HG03521 (cell line): ENCODE measurements around the gene DYNLRB1.
"Not testable (repeated sequence)": the region's sequence is repeated elsewhere in the genome, so short reads cannot be mapped to it uniquely, and the experiment has no call there.

ENCODE experiments used
- ATAC-seq: cut with Tn5 transposase; IDR thresholded peaks from one replicate; pipeline ENCODE4 v1.9.1; 2021; ENCODE audit warnings: mild to moderate bottlenecking, moderate library complexity; ENCODE audit not compliant: unreplicated experiment

Gene DYNLRB1

GRCh38 chr20:34511891-34512265, 4.3 kb upstream of the DYNLRB1 start:
- ATAC-seq = no peak

DNA sequence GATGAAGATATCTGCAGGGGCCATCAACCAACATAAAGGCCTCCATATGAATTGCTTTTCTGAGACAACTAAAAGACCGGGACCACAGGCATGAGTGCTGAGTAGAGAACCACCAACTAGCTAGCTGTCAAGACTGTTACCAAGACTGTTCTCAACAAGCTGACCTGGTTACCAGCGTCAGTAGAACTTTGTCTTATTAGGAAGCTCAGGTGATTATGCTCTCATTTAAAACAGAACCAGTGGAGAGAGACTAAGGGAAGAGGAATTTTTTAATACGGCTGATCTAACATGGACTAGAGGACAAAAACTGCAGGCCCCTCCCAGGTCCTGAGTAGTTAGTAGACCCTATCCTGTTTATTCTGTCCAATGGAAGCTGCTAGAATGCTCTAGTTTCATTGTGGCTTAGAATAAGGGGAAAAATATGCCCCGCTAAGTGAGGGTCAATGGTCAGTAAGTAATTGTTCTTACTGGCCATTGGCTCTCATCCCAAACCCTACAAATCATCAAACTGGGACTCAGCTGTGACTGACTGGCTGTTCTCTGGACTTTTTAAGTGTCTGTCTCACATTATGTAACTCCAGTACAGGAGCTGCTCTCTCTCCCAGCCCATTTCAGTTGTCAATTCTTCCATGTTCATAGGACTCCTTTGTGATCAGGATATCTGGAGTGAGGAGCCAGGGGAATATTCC, 3.8 kb upstream of the DYNLRB1 start:
- ATAC-seq = no peak

- ATAC-seq = no peak
Observed at GRCh38 chr20:34512955-34513419, 3.2 kb upstream of the DYNLRB1 start.

GRCh38 chr20:34514034-34514433, 2.2 kb upstream of the DYNLRB1 start:
- not testable (repeated sequence) for ATAC-seq

GRCh38 chr20:34514897-34515483, 1.2 kb upstream of the DYNLRB1 start:
- no peak for ATAC-seq

- peak; percentile 42 for ATAC-seq
Observed at GRCh38 chr20:34515484-34516246, 557 bp upstream of the DYNLRB1 start.

- ATAC-seq = no peak
Observed at GRCh38 chr20:34517114-34517505, 888 bp downstream of the DYNLRB1 start.

DNA sequence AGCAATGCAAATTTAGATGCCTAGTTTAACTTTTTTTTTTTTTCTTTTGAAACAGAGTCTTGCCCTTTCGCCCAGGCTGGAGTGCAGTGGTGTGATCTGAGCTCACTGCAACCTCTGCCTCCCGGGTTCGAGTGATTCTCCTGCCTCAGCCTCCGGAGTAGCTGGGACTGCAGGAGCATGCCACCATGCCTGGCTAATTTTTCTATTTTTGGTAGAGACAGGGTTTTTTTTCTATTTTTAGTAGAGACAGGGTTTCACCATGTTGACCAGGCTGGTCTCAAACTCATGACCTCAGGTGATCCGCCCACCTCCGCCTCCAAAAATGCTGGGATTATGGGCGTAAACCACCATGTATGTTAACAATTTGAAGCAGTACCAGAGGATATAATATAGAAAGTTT, 2.6 kb downstream of the DYNLRB1 start:
- not testable (repeated sequence) for ATAC-seq

DNA sequence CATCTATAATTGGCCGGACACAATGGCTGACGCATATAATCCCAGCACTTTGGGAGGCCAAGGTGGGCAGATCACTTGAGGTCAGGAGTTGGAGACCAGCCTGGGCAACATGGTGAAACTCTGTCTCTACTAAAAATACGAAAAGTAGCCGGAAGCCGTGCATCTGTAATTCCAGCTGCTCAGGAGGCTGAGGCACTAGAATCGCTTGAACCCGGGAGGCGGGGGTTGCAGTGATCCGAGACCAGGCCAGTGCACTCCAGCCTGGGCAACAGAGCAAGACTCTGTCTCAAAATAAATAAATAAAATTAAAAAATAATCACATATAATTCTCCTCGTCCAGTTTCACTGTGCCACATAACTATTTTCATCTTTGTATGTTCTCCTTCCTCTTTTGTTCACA, 3.6 kb downstream of the DYNLRB1 start:
- not testable (repeated sequence) for ATAC-seq

- ATAC-seq = no peak
Observed at GRCh38 chr20:34522969-34523871, 7.0 kb downstream of the DYNLRB1 start.

- no peak for ATAC-seq
Observed at GRCh38 chr20:34524426-34524825, 8.2 kb downstream of the DYNLRB1 start.

GRCh38 chr20:34525342-34525708, 9.1 kb downstream of the DYNLRB1 start:
- no peak for ATAC-seq

GRCh38 chr20:34525709-34526416, 9.6 kb downstream of the DYNLRB1 start:
- no peak for ATAC-seq

- ATAC-seq = no peak
Observed at GRCh38 chr20:34526466-34526865, 10.2 kb downstream of the DYNLRB1 start.

DNA sequence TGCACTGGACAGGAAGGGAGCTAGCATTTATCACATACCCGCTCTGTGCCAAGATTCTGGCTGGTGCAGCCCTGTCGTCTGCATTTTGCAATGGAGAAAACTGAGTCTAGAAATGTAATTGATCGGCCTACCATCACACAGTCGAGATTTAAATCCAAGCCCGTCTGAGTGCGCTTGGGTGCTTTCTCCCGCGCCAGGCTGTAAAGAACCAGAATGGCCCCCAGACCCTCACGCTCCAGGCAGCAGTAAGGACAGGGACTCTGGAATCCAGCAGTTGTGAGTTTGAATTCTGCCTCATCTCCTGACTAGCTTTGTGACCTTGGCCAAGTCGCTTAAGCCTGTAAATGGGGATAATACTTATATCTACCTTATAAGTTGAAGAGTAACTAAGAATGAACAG, 10.8 kb downstream of the DYNLRB1 start:
- ATAC-seq = no peak

GRCh38 chr20:34528921-34529297, 12.7 kb downstream of the DYNLRB1 start:
- no peak for ATAC-seq

DNA sequence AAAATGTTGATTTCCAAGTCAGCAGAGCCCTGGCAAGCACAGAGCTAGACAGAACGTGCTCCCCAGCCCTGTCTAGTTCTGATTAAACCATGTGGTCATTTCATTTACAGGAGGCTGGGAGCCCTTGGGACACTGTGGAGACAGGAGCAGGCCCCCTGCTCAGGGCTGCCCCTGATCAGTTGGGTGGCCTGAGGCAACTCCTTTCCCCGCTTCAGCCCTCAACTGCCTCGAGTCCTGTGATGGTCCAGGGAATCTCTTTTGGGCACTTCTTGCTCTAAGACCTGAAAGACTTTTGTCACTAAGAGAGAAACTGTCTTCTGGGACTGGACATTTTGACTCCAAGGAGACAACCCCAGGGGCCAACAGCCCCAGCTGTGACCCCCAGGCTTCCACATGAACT, 13.5 kb downstream of the DYNLRB1 start:
- no peak for ATAC-seq

DNA sequence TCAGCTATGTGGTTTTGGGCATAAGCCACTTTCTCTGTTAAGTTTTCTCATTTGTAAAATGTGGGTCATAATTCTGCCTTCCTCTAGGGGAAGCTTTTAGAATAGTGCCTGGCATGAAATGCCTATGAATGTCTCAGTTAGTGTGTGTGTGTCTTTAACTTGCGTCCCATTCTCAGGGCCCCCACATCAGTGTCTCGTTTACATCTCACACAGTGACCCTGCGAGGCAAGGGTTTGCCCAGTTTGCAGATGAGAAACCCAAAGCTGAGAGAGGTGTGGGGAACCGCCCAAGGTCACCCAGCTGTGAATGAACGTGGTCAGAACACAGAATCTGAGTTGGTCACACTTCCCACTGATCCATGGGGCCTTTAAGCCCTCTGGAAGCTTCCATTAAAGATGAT, 14.1 kb downstream of the DYNLRB1 start:
- ATAC-seq = no peak

DNA sequence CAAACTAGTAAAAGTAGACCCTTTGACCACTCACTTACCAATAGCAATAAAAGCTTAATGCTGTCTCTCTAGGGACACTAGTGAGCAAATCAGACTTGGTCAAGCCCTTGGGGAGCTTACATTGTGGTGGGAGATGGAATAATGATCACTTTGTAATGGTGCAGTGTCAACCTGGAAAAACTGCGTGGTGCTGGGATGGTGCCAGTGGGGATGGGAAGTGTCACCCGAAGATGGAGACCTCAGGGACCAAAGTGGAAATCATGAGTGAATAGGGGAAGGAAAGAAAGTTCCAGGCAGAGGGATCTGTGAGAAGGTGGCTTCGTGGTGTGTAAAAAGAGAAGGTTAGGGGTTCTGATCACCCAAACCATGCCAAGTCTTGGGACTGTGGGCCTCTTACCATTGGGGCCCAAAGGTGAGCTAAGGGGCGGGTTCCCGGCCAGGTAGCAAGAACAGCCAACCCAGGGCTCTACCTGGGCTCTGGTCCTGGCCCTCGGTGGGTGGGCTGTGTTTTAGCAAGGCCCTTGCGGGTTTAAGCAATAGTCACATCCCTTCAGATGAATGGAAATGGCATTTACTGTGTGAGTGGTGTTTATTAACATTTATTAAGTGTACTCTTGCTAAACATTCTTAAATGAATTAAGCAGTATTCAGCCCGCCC, 15.5 kb downstream of the DYNLRB1 start:
- ATAC-seq = no peak

DNA sequence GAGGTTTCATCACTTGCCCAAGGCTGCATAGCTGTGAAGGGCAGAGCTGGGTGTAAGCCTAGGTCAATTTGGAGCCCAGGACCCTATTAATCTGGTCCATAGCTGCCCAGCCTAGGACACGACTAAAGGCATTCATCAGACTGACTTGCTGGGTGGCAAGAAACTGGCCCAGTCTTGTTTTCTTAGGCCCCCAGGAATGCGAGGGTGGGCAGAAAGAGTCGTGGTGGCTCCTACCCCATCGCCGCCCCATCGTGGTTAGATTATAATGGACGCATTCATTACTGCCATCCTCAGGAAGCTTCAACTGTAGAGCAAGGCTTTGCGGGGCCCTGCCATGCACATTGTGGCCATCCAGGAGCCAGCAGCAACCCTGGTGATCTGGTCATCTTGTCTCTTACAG, 16.1 kb downstream of the DYNLRB1 start:
- ATAC-seq = no peak
